ENCODE results near the gene PCAT7. TPM values are rescaled to one million over a fixed set of nuclear protein-coding genes. Genes with fewer than 3 reads are reported as not detected.

PCAT7 gene
- total and polyA plus RNA-seq, 2 of the 4 experiments (the other 2 are of a cell fraction) = not detected

GRCh38 chr9:94526951-94527350 lies 27.9 kb upstream of the PCAT7 start:
- Histone ChIP-seq H2BK120ac (ENCODE audit: low read depth, low read length) (no peak overlapping the region), H3K9me3 (ENCODE audit: control insufficient read depth, insufficient read depth, low read length) (no peaks in the 10 kb centered on the region), H3K4me3 (ENCODE audit: insufficient read depth, low read depth, low read length) (no peak overlapping the region), H3K18ac (ENCODE audit: low read depth, low read length) (no peak overlapping the region), H3K14ac (replicated peaks; ENCODE audit: low read depth, low read length) (no peak overlapping the region), H2BK20ac (ENCODE audit: low read depth, low read length) (no peak overlapping the region), H3K4me1 (ENCODE audit: control insufficient read depth, insufficient read depth, low read length) (no peaks in the 10 kb centered on the region), H3K23ac (ENCODE audit: low read depth, low read length) (no peak overlapping the region), H2AFZ (replicated peaks; ENCODE audit: low read length, poor library complexity) (no peak overlapping the region), H4K20me1 (ENCODE audit: insufficient read depth, low read length) (no peaks in the 10 kb centered on the region), H2AK5ac (ENCODE audit: low read depth, low read length) (no peak overlapping the region), H4K8ac (ENCODE audit: low read depth in 2 of 2, low read length in 2 of 2) (no peak overlapping the region), H3K79me1 (ENCODE audit: low read depth in 1 of 2, low read length in 2 of 2) (no peaks in the 10 kb centered on the region), H3K4me2 (ENCODE audit: low read depth, low read length) (no peak overlapping the region), H2BK5ac (ENCODE audit: low read depth, low read length, poor library complexity, severe bottlenecking) (no peak overlapping the region), H4K5ac (ENCODE audit: low read depth, low read length) (no peak overlapping the region), H3K9ac (ENCODE audit: low read depth, low read length) (no peak overlapping the region), H2AK9ac (replicated peaks; ENCODE audit: low read depth, low read length, poor library complexity) (no peak overlapping the region), H3K36me3 (ENCODE audit: control insufficient read depth, insufficient read depth, low read length) (no peaks in the 10 kb centered on the region), H3K4ac (ENCODE audit: low read depth, low read length) (no peak overlapping the region), H4K91ac (ENCODE audit: insufficient read depth, low read depth, low read length) (no peak overlapping the region), H2BK15ac (ENCODE audit: low read depth, low read length) (no peak overlapping the region), H3K27me3 (ENCODE audit: control insufficient read depth, insufficient read depth, low read length) (no peaks in the 10 kb centered on the region), H3K9me1 (ENCODE audit: insufficient read depth, low read length) (no peaks in the 10 kb centered on the region), H3K56ac (ENCODE audit: extremely low read depth, insufficient read depth, low read length) (no peak overlapping the region), H3K27ac (ENCODE audit: insufficient read depth, low read length) (no peak overlapping the region)
- no CpG with 5 or more reads among the region's 1 CpG for WGBS, 2 experiments (ENCODE audit: extremely low coverage in 2 of 2, insufficient read length in 1 of 2)
- no peak for TF ChIP-seq CHD1 (IDR thresholded peaks at IDR 0.05; ENCODE audit: low read depth, low read length)
- no peak for TF ChIP-seq RFX5 (IDR thresholded peaks at IDR 0.05; ENCODE audit: low read depth, low read length)
- TF ChIP-seq NFE2L2 (IDR thresholded peaks at IDR 0.05; ENCODE audit: low read depth, low read length) = no peak
- TF ChIP-seq BHLHE40 (IDR thresholded peaks at IDR 0.05; ENCODE audit: low read depth, low read length) = no peak
- TF ChIP-seq POLR2A (IDR thresholded peaks at IDR 0.05; ENCODE audit: low read depth, low read length) = no peak
- no peak for TF ChIP-seq CTCF (conservative IDR thresholded peaks at IDR 0.05; ENCODE audit: low read depth, low read length)
- TF ChIP-seq MAFK (IDR thresholded peaks at IDR 0.05; ENCODE audit: low read depth, low read length) = no peak
- no peak for TF ChIP-seq MXI1 (IDR thresholded peaks at IDR 0.05; ENCODE audit: borderline replicate concordance, low read depth, low read length)
- POLR2A ChIA-PET (ENCODE audit: unreplicated experiment) = no interaction called here
- CTCF ChIA-PET = no interaction called here
- no TSS peak for BruUV-seq (replicated peaks)
- no peak for ATAC-seq (ENCODE audit: low read depth)
- intact Hi-C loops (cut with micrococcal nuclease) (no loop called here), dilution Hi-C loops (cut with HindIII; ENCODE audit: low sequenced_read_pairs, unreplicated experiment) (no loop called here), in situ Hi-C loops (cut with MboI; ENCODE audit: low sequenced_read_pairs) (no loop called here)
- no peak for DNase-seq

Measured in IMR-90 (cell line).